Measurements from ENCODE around the gene TBC1D5. TPM values are rescaled to one million over a fixed set of nuclear protein-coding genes. Genes with fewer than 3 reads are reported as not detected.

The TBC1D5 gene
- polyA plus RNA-seq, 1 experiment: 27.0 TPM

DNA sequence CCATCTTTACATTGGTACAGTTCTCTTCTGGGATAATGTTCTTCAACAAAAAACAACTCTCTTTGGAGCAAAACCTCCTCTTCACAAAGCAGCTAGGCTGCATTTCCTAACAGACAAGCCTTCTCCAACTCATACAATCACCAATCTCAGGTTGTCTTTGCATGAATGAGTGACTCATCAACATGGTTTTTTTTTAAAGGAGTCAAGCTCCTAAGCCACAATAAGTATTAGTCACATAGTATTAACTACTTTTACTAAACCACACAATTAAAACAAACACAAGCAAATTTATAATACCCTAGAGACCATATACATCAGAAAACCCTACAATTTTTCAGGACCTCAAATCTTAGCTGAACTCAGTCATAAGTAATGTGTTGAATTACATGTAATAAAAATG lies 137.4 kb downstream of the TBC1D5 start:
- no peaks in the 10 kb centered on the region for H3K27me3 ChIP-seq (ENCODE audit: control insufficient read depth, insufficient read depth, low read length)
- no peak overlapping the region for H3K4me3 ChIP-seq (ENCODE audit: low read depth, low read length)
- peak; percentile 31 for DNase-seq (ENCODE audit: low read depth)
- CTCF ChIA-PET: interaction anchor here (0.6 kb wide), 1 partner anchor 785 kb away, joined by 3 read pairs; no protein-coding TSS in a partner anchor
- no peak for TF ChIP-seq CTCF (IDR thresholded peaks at IDR 0.05; ENCODE audit: insufficient read depth, low read depth, low read length)
- no peaks in the 10 kb centered on the region for H3K36me3 ChIP-seq (ENCODE audit: control insufficient read depth, insufficient read depth, low read length)
- POLR2A ChIA-PET: no interaction called here

GRCh38 chr3:17602126-17602525 lies 140.3 kb downstream of the TBC1D5 start:
- ChIA-PET CTCF (no interaction called here), POLR2A (no interaction called here)
- no peak for DNase-seq (ENCODE audit: low read depth)
- TF ChIP-seq CTCF (IDR thresholded peaks at IDR 0.05; ENCODE audit: insufficient read depth, low read depth, low read length): no peak
- Histone ChIP-seq H3K36me3 (ENCODE audit: control insufficient read depth, insufficient read depth, low read length) (no peaks in the 10 kb centered on the region), H3K4me3 (ENCODE audit: low read depth, low read length) (no peak overlapping the region), H3K27me3 (ENCODE audit: control insufficient read depth, insufficient read depth, low read length) (no peaks in the 10 kb centered on the region)

- DNase-seq (ENCODE audit: low read depth): no peak
- H3K4me3 ChIP-seq (ENCODE audit: low read depth, low read length): no peak overlapping the region
- CTCF ChIA-PET: no interaction called here
- H3K36me3 ChIP-seq (ENCODE audit: control insufficient read depth, insufficient read depth, low read length): no peaks in the 10 kb centered on the region
- POLR2A ChIA-PET: no interaction called here
- no peak for TF ChIP-seq CTCF (IDR thresholded peaks at IDR 0.05; ENCODE audit: insufficient read depth, low read depth, low read length)
- no peaks in the 10 kb centered on the region for H3K27me3 ChIP-seq (ENCODE audit: control insufficient read depth, insufficient read depth, low read length)
Measured at GRCh38 chr3:17592956-17593355, 149.5 kb downstream of the TBC1D5 start.

- CTCF ChIA-PET: no interaction called here
- no peak for DNase-seq (ENCODE audit: low read depth)
- TF ChIP-seq CTCF (IDR thresholded peaks at IDR 0.05; ENCODE audit: insufficient read depth, low read depth, low read length): no peak
Measured at GRCh38 chr3:17590465-17590864, 152.0 kb downstream of the TBC1D5 start.

GRCh38 chr3:17589888-17590287 lies 152.5 kb downstream of the TBC1D5 start:
- DNase-seq (ENCODE audit: low read depth): no peak
- POLR2A ChIA-PET: no interaction called here
- Histone ChIP-seq H3K36me3 (ENCODE audit: control insufficient read depth, insufficient read depth, low read length) (no peaks in the 10 kb centered on the region), H3K4me3 (ENCODE audit: low read depth, low read length) (no peak overlapping the region), H3K27me3 (ENCODE audit: control insufficient read depth, insufficient read depth, low read length) (no peaks in the 10 kb centered on the region)
- no peak for TF ChIP-seq CTCF (IDR thresholded peaks at IDR 0.05; ENCODE audit: insufficient read depth, low read depth, low read length)
- CTCF ChIA-PET: no interaction called here

More at GRCh38 chr3:17590465-17590864, 152.0 kb downstream of the TBC1D5 start:
- no peaks in the 10 kb centered on the region for H3K36me3 ChIP-seq (ENCODE audit: control insufficient read depth, insufficient read depth, low read length)
- no peak overlapping the region for H3K4me3 ChIP-seq (ENCODE audit: low read depth, low read length)
- POLR2A ChIA-PET: no interaction called here
- no peaks in the 10 kb centered on the region for H3K27me3 ChIP-seq (ENCODE audit: control insufficient read depth, insufficient read depth, low read length)
